Measurements from ENCODE around the gene ATAD2B.

Gene ATAD2B

GRCh38 chr2:23912054-23912453 is 14.9 kb downstream of the ATAD2B start:
- DNase-seq (ENCODE audit: low read depth), result peak; percentile 35

GRCh38 chr2:23905155-23905554 is 21.8 kb downstream of the ATAD2B start:
- DNase-seq (ENCODE audit: low read depth), result peak; percentile 55

- peak; percentile 69 for DNase-seq (ENCODE audit: low read depth)
Measured at GRCh38 chr2:23904692-23905091, 22.2 kb downstream of the ATAD2B start.

DNA sequence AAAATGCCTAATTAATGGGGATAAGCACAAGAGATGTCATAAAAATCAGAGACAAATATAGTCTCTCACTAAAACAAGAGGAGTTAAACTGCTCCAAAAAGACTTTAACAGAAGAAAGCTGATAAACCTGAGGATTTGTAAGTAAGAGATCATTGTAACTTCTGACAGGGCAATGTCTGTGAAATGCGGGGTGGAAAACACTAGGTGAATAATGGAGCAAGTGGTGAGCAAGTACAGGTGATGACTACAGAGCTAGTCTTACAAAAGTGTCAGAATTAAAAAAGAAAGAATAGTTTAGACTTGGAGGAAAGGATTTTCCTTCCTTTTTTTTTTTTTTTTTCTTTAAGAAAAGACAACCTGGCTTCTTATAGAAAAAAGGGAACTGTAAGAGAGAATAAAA is 22.7 kb downstream of the ATAD2B start:
- no peak for DNase-seq (ENCODE audit: low read depth)

DNA sequence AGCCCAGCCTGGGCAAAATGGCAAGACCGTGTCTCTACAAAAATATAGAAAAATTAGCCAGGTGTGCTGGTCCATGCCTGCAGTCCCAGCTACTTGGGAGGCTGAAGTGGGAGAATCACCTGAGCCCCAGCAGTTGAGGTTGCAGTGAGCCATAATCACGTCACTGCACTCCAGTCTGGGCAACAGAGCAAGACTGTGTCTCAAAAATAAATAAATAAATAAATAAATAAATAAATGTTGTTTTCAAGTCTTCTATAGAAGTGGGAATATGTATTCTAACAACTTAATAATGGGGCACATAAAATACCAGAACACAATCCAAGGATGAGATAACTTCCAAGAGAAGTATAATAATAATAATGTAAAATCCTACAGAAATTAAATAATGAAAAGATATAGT is 23.9 kb downstream of the ATAD2B start:
- DNase-seq (ENCODE audit: low read depth), result no peak

DNA sequence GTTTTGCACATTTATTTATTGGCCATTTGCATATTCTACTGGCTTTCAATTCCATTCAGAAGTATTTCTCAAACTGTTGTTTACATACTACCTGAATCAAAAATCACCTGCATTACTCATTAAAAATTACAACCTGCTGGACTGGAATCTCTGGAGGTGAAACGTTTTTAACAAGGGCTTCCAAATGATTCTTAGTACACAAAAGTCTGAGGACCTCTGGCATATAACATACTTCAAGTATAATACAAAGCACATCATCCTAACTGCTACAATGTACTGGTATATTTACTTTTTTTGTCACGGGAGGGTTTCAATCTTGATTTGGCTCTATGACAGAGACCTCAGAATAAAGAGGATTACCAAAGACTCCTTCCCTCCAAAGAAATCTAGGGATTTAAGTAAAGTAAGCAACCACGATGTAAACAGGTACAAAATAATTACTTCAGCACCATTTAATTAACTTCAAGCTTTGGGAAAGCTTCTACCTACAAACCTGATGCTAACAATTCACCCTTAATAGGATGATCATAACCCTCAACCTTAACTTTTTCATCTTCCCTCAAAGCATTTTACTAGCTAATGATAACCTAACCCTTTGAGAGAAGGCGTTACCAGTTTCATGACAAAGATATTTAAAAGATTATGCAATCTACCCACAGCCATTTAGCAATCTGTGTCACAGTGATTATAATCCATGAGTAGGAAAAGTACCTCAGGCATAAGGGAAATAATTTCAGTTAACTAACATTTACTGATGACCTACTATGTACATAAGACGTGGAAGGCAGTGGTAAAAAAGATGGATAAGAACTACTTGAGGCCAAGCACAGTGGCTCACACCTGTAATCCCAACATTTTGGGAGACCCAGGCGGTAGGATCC is 24.7 kb downstream of the ATAD2B start:
- peak; percentile 74 for DNase-seq (ENCODE audit: low read depth)

DNA sequence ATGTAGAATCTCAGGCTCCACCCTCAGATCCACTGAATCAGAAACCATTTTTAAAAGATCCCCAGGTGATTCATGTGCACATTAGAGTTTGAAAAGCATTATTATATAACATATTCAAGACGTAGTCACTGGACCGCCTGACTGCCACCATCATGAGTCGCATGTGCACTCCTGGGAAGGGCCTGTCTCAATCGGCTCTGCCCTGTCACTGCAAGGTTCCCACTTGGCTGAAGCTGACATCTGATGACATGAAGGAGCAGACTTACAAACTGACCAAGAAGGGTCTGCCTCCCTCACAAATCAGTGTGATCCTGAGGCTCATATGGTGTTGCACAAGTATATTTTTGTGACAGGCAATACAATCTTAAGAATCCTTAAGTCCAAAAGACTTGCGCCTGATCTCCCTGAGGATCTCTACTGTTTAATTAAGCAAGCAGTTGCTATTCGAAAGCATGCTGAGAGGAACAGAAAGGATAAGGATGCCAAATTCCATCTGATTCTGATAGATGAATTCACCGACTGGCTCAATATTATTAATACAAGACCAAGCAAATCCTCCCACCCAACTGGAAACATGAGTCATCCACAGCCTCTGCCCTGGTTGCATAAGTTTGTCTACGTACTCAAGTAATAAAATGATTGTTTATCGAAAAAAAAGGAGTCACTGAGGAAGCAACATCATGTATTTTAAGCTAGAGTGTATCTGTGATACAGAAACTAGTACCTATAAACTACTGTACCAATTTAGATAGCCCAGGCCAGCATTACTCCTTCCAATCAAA is 26.2 kb downstream of the ATAD2B start:
- peak; percentile 93 for DNase-seq (ENCODE audit: low read depth)

DNA sequence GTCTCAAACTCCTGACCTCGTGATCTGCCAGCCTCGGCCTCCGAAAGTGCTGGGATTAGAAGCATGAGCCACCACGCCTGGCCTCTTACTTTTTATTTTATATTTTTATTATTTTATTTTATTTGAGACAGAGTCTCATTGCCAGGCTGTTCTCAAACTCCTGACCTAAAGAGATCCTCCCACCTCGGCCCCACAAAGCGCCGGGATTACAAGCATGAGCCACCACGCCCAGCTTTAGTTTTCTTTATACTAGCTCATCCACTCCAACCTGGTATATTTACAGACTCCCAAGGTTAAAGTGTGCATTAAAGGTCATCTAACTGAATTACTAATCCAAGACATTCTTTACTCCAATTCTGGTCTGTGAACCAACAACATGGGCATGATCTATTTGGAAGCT is 26.8 kb downstream of the ATAD2B start:
- peak; percentile 10 for DNase-seq (ENCODE audit: low read depth)

DNA sequence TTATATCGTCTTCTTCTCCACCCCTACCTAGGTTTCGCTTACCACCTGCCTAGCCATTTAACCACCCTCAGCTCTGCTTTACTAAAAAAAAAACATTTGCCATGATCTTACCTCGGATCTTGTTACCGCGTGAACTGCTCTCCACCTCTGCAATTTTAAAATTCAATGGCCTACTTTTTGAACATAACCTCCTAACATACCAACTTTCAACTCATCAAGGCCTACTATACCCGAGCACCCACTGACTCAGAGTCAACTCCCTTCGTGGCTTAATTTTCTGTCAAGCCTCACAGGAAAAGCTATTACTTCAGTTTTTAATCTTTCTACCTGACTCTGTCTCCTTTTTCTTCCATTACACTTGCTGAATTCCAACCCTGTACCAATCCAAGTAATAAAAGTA is 55.7 kb downstream of the ATAD2B start:
- DNase-seq (ENCODE audit: low read depth), result no peak

DNA sequence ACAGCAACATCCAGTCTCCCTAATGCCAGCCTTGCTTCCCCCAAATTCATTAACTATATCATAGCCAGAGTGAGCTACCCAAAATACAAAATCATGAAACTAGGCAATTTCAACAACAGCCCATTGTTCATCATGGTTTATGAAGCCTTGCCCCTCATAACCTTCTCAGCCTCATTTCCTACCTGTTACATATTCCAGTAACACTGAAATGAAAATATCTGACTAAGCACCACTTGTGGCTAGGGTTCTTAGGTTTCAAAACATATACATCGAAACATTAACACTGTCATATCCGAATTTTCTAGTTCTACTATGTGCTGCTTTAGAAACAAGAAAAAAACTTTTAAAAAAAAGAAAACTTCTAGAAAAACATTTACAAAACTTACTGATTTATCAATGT is 59.5 kb downstream of the ATAD2B start:
- no peak for DNase-seq (ENCODE audit: low read depth)

DNA sequence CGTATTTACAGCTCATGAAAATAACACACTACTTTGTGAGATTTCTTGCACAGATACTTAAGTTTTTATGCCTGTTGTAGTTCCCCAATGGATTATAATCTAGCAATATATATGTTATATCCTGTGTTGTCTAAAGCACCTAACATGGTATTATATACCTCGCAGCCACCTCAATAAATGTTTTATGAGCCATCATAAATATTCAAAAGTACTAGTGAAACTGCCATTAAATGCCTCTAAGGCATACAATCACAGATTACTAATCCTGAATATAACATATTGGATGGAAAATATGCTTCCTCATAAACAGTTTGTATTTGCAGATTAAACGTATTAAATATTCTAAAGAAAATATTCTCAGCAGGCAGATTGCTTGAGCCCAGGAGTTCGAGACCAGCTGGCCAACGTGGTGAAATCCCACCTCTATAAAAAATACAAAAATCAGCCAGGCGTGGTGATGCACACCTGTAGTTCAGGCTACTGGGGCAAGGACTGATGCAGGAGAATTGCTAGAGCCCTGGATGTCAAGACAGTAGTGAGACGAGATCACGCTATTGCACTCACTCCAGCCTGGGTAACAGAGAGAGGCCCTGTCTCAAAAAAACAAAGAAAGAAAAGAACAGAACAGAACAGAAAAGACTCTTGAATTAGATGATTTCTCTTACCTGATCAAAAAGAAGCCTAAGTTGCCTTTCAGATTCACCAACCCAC is 64.1 kb downstream of the ATAD2B start:
- no peak for DNase-seq (ENCODE audit: low read depth)

- DNase-seq (ENCODE audit: low read depth), result no peak
Measured at GRCh38 chr2:23861952-23862351, 65.0 kb downstream of the ATAD2B start.

DNA sequence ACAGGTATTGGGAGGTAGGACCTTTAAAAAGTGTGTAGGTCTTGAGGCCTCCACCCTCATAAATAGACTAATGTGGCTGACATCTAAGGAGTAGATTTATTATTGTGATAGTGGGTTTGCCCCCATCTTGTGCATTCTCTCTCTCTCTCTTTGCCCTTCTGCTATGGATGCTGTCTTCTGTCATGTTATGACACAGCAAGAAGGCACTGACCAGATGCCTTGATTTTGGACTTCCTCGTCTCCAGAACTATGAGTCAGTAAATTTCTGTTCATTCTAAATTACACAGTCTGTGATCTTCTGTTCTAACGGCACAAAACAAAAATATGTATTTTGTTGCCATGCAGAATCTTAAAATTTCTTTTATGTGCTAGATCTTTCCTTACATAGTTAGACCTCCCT is 66.9 kb downstream of the ATAD2B start:
- peak; percentile 36 for DNase-seq (ENCODE audit: low read depth)

- DNase-seq (ENCODE audit: low read depth), result no peak
Measured at GRCh38 chr2:23859234-23859633, 67.7 kb downstream of the ATAD2B start.

- no peak for DNase-seq (ENCODE audit: low read depth)
Measured at GRCh38 chr2:23850564-23851256, 76.2 kb downstream of the ATAD2B start.

GRCh38 chr2:23844905-23845304 is 82.0 kb downstream of the ATAD2B start:
- no peak for DNase-seq (ENCODE audit: low read depth)

DNA sequence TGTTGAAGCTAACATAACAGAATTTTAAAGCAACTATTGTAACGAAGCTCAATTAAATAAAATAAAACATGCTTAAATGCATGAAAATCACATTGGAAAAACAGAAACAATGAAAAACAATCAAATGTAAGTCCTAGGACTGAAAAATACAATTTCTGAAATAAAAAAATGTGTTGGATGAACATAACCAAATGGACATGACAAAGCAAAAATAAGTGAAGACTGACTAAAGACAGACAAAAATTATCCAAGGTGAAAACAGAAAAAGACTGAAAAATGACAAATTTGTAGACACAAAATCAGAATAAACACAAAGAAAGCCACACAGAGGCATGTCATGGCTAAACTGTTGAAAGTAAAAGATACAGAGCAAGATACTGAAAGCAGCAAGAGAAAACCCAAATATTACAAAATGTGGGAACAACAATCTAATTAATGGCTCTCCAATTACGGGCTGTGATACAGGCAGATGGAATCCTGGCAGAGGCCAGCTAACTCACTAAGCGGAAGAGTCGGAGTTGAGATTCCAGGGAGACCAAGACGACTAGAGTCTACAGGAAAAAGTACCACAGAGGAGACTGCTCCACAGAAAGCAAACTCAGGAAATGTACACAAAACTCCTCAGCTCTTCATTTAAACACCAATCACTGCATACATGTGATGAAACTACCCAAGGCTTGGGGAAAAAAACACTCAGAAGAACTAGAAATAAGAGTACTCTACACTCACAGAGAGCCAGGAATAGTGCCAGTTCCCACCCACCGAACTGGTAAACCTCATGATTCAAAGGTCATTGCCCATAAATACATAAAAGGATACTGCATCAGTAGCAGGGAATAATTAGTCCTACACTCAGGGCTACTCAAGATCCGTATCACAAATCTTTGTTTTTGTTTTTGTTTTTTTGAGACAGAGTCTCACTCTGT is 83.6 kb downstream of the ATAD2B start:
- DNase-seq (ENCODE audit: low read depth), result peak; percentile 28

GRCh38 chr2:23839919-23840578 is 86.9 kb downstream of the ATAD2B start:
- no peak for DNase-seq (ENCODE audit: low read depth)

DNA sequence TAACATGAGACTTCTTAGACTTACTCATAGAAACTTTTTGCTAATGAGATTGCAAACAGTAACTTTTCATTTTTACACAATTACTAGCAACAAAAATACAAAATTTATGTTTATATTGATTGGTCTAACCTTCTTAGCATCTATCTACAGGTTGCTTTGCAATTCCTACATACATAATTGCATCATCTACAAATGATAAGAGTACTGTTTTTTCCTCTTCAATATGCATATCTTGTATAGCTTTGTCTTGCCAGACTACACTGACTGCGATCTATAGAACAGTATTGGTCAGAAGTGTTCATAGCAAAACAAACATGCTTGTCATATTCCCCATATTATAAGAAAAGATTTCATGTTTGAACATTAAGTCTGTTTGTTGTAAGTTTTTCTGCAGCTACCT is 87.9 kb downstream of the ATAD2B start:
- no peak for DNase-seq (ENCODE audit: low read depth)

DNA sequence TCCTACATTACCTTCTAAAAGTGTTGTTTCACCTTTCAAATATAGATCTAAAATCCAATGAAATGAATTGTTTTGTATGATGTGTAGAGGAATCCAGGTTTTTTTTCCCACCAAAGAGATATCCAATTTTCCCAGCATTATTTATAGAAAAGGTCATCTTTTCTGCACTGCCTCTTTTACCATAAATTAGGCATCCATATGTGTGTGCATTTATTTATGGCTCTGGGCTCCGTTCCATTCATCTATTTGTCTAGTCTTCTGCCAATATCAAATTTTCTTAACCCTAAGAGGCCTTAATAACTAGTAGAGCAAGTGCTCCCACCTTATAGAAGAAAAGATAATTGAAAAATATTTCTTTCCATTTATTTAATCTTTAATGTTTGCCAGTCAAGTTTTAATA is 88.3 kb downstream of the ATAD2B start:
- no peak for DNase-seq (ENCODE audit: low read depth)
